Naive B cell (primary cell): ENCODE data around the gene SH3RF3. TPM values are rescaled to one million over a fixed set of nuclear protein-coding genes. Genes with fewer than 3 reads are reported as not detected.

Experiments
- ATAC-seq, 2 donors: fragments of 150-1000 bp; cut with Tn5 transposase; 2 replicates each; pipeline ENCODE4 v1.10.0; 2021; ENCODE audit warnings: low read depth in 2 of 2, mild to moderate bottlenecking in 2 of 2, moderate library complexity in 2 of 2
- DNase-seq: peaks from one replicate; pipeline ENCODE4 v3.0.0; 2022
- H3K27ac Mint-ChIP-seq, 6 donors: one replicate each; pipeline ENCODE4 v1.8.0; 2020 to 2022; ENCODE audit warnings: mild to moderate bottlenecking in 6 of 6, mixed read lengths in 6 of 6, moderate library complexity in 5 of 6, inconsistent platforms in 2 of 6
- H3K27me3 Mint-ChIP-seq, 3 donors: one replicate each; pipeline ENCODE4 v1.8.0; 2021 to 2022; ENCODE audit warnings: mixed read lengths in 3 of 3, mild to moderate bottlenecking in 1 of 3
- H3K36me3 Mint-ChIP-seq, 2 donors: one replicate each; pipeline ENCODE4 v1.8.0; 2020 to 2022; ENCODE audit warnings: mixed read lengths in 2 of 2, inconsistent platforms in 1 of 2, mild to moderate bottlenecking in 1 of 2
- H3K4me1 Mint-ChIP-seq, 3 donors: one replicate each; pipeline ENCODE4 v1.8.0; 2020 to 2022; ENCODE audit warnings: mixed read lengths in 3 of 3, inconsistent platforms in 1 of 3, mild to moderate bottlenecking in 1 of 3, moderate library complexity in 1 of 3
- H3K4me3 Mint-ChIP-seq, 8 donors: one replicate each; pipeline ENCODE4 v1.8.0; 2020 to 2022; ENCODE audit warnings: mild to moderate bottlenecking in 8 of 8, mixed read lengths in 8 of 8, moderate library complexity in 8 of 8, inconsistent platforms in 2 of 8
- H3K9me3 Mint-ChIP-seq, 7 donors: one replicate each; pipeline ENCODE4 v1.8.0; 2020 to 2022; ENCODE audit warnings: mixed read lengths in 7 of 7, mild to moderate bottlenecking in 5 of 7, inconsistent platforms in 2 of 7, moderate library complexity in 1 of 7
- polyA plus RNA-seq, 6 donors: library from polyadenylated mRNA; unstranded; fragments of 300-500 nt; fragmentation: Illumina TruSeq; gene quantifications; one replicate each; pipeline ENCODE4 v1.2.3, GENCODE V29; 2021; ENCODE audit warnings: low read depth in 6 of 6

The SH3RF3 gene
- polyA plus RNA-seq, 6 donors from 2014 or later, result 0.05 to 0.76 (median 0.64) TPM; not detected in 1

DNA sequence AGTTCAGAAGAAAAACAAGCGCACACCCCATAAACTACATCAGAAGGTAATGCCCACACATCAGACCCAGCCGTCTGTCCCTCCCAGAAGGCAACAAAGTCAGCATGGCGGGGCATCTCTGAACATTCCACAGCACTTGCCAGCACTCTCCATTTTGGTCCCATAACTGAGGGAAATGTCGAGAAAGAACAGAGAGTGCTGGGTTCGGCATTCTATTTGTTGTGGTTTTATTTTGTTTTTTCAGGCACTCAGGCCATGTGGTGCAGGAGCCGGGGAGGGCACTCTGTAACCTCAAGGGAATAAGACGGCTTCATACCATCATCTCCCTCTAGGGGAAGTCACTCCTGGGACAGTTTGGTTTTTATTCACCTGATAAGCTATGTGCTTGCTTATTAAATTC, 328.8 kb downstream of the SH3RF3 start:
- H3K27ac Mint-ChIP-seq, result peak overlapping the region in 1 of 6 donors; percentile 77
- no peaks in the 10 kb centered on the region for H3K9me3 Mint-ChIP-seq
- H3K4me3 Mint-ChIP-seq, result peak overlapping the region in 1 of 8 donors; percentile 23
- peaks cover 0 to 6% (median 0%) of the 10 kb centered on the region in 3 donors for H3K4me1 Mint-ChIP-seq
- no peaks in the 10 kb centered on the region for H3K27me3 Mint-ChIP-seq
- ATAC-seq, result no peak
- no peaks in the 10 kb centered on the region for H3K36me3 Mint-ChIP-seq
- no peak for DNase-seq

DNA sequence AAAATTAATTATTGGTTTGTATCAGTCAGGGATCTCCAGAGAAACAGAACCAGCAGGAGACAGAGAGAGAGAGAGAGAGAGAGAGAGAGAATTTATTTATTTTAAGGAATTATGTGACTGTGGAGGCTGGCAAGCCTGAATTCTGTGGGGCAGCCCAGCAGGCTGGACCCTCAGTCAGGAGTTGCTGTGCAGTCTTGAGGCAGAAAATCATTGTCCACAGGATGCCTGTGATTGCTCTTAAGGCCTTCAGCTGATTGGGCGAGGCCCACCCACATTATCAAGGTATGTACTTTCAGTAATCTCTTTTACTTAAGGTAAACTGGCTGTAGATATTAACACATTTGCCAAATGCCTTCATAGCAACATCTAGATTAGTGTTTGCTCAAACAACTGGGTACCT, 329.5 kb downstream of the SH3RF3 start:
- Mint-ChIP-seq H3K4me1 (peaks cover 0 to 6% (median 0%) of the 10 kb centered on the region in 3 donors), H3K27ac (no peak overlapping the region), H3K9me3 (no peaks in the 10 kb centered on the region), H3K27me3 (no peaks in the 10 kb centered on the region), H3K4me3 (no peak overlapping the region), H3K36me3 (no peaks in the 10 kb centered on the region)
- no peak for DNase-seq
- no peak for ATAC-seq

DNA sequence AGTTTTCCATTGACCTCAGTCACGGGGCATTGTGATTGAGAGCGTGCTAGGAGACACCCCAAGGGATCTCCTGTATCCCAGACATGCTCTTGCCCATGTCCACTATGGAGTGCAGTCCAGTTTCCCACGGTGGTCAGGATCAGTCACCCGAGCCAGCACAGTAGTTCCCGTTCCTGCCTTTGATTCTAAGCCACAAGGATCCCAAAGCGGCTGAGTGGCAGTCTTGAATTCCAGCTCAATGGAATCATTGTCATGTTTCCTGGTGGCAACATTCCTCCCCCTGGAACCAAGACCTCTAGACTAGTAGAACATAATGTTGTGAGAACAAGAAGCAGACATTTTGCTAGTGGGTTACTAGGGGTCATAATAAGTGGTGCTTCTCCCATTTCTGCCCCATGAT, 330.5 kb downstream of the SH3RF3 start:
- H3K27me3 Mint-ChIP-seq, result no peaks in the 10 kb centered on the region
- ATAC-seq (no peak), DNase-seq (no peak)
- H3K27ac Mint-ChIP-seq, result peak overlapping the region in 1 of 6 donors; percentile 94
- no peaks in the 10 kb centered on the region for H3K9me3 Mint-ChIP-seq
- peaks cover 0 to 6% (median 0%) of the 10 kb centered on the region in 3 donors for H3K4me1 Mint-ChIP-seq
- H3K4me3 Mint-ChIP-seq, result no peak overlapping the region
- H3K36me3 Mint-ChIP-seq, result no peaks in the 10 kb centered on the region

DNA sequence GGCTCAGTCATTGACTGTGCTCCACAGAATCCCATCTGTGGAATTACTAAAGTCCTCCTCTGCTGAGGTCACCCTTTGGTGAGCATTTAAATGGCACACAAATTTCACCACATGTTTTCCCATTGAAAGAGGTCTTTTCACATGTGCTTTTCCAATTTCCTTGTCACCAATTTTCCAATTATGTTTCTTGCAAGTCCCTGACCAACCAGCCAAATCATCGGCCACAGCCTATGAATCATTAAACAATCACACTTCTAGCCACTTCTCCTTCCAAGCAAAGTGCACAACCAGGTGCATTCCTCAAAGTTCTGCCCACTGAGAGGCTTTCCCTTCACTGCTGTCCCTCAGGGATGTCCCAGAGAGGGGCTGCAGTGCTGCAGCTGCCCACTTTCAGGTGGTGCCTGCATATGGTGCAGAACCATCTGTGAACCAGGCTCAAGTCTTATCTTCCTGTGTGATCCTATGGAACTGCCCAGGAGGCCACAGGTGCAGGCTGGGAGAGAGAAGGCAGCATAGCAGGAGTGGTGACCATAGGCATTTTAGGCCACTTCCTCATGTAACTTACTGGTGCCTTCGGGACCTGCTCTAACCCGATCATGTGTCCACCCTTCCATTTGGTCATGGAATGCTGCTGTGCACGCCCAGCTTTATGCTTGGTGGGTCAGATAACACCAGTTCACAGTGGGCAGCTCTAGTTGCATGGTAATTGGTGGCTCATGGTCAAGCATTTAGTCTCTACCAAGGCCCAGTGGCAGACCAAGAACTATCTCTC, 331.7 kb downstream of the SH3RF3 start:
- H3K4me1 Mint-ChIP-seq, result peaks cover 0 to 6% (median 0%) of the 10 kb centered on the region in 3 donors
- H3K27ac Mint-ChIP-seq, result no peak overlapping the region
- no peaks in the 10 kb centered on the region for H3K27me3 Mint-ChIP-seq
- DNase-seq, result no peak
- ATAC-seq, result no peak
- H3K9me3 Mint-ChIP-seq, result no peaks in the 10 kb centered on the region
- H3K4me3 Mint-ChIP-seq, result no peak overlapping the region
- H3K36me3 Mint-ChIP-seq, result no peaks in the 10 kb centered on the region

DNA sequence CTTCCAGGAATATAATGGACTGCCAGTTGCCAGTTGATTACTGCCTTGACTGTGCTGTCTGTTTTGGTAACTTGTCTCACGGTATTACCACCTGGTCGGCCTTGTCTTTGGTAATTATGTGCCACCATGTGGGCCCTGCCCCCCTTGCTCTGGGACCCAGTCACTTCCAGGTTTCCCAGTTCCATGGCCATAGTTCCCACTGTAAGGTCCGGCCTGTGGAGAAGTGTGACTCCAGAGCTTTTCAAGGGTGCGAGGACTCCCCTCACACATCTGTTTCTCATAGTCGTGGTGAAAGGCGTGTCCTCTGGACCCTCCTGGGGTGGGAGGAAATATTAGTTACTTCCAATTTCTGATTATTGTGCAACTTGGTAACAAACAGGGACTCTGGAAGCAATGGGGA, 334.2 kb downstream of the SH3RF3 start:
- H3K27me3 Mint-ChIP-seq, result peaks cover 0 to 4% (median 0%) of the 10 kb centered on the region in 3 donors
- DNase-seq, result no peak
- no peak overlapping the region for H3K27ac Mint-ChIP-seq
- peaks cover 0 to 2% (median 0%) of the 10 kb centered on the region in 7 donors for H3K9me3 Mint-ChIP-seq
- no peak overlapping the region for H3K4me3 Mint-ChIP-seq
- peaks cover 0 to 15% of the 10 kb centered on the region in 2 donors for H3K36me3 Mint-ChIP-seq
- no peaks in the 10 kb centered on the region for H3K4me1 Mint-ChIP-seq
- no peak for ATAC-seq

DNA sequence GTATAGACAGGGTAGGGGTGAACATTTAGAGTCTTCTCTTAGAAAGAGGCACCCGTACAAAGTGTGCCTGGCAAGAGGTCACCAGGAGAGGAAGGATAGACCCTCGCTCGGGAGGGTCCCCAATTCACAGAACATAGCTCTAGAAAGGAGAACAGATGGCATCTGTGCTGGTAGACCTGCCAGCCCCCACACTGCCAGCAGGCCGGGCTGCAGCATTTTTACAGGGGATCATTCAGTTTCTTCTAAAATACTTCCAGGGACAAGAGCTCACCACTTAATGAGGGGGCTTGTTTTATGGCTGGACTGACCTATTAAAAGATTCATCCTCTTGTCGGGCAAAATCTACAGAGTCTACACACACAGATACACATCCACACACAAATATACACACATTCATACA, 334.9 kb downstream of the SH3RF3 start:
- Mint-ChIP-seq H3K36me3 (peaks cover 0 to 18% of the 10 kb centered on the region in 2 donors), H3K27me3 (peaks cover 0 to 5% (median 0%) of the 10 kb centered on the region in 3 donors), H3K4me3 (no peak overlapping the region), H3K27ac (peak overlapping the region in 1 of 6 donors; percentile 60), H3K4me1 (no peaks in the 10 kb centered on the region), H3K9me3 (peaks cover 0 to 2% (median 0%) of the 10 kb centered on the region in 7 donors)
- ATAC-seq, result no peak
- DNase-seq, result no peak

DNA sequence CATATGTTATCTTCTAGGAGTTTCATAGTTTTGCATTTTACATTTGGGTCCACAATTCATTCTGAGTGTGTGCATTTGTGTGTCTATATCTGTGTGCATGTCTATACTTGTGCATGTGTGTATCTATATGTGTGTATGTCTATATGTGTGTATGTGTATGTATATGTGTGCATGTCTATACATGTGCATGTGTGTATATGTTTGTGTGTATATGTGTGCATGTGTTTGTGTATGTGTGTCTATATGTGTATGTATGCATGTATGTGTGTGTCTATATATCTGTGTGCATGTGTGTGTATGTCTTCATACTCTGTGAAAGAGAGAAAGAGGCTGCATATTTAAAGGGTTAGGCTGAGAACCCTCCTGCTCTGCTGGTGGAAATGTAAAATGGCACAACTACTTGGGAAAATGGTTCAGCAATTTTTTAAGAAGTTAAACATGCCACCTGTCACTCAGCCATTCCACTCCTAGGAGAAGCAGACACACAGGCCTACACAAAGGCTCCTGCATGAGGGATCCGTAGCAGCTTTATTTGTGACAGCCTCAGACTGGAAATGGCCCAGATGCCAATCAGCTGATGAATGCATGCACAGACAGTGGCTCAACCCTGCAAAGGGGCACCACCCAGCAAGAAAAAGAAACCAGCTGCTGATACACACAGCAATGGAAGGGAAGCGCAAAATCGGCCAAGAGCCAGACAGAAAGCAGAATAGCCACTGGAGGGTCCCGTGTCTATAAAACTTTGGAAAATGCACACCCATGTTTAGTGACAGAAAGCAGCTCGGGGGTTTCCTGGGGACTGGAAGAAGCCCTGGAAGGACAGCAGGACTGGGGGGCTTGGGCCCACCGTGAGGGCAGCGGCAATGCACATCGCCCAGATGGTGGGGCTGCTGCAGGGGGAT, 337.9 kb downstream of the SH3RF3 start:
- DNase-seq (no peak), ATAC-seq (no peak)
- Mint-ChIP-seq H3K27ac (peak overlapping the region in 1 of 6 donors; percentile 76), H3K4me1 (peaks cover 0 to 9% (median 5%) of the 10 kb centered on the region in 3 donors), H3K27me3 (peaks cover 0 to 13% (median 0%) of the 10 kb centered on the region in 3 donors), H3K9me3 (peaks cover 0 to 2% (median 0%) of the 10 kb centered on the region in 7 donors), H3K36me3 (peaks cover 0 to 18% of the 10 kb centered on the region in 2 donors), H3K4me3 (no peak overlapping the region)

DNA sequence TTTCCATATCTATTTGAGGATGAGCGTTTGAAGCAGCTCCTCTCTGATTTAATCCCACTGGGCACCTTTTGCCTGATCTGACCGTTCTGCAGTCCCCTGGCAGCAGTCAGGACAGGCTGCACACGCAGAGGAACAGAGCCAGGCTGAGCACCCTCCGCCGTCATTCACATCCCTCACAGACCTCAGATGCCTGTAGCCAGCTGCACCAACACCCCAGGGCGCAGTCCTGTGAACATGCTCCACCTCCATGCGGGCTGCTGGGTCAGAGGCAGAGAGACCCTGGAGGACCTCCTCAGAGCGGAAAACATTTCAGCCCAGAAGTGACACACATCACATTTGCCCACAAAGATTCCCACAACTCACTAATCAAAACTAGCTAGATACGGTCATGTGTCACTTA, 338.7 kb downstream of the SH3RF3 start:
- no peak overlapping the region for H3K27ac Mint-ChIP-seq
- H3K36me3 Mint-ChIP-seq, result peaks cover 0 to 18% of the 10 kb centered on the region in 2 donors
- H3K4me3 Mint-ChIP-seq, result no peak overlapping the region
- H3K9me3 Mint-ChIP-seq, result peaks cover 0 to 2% (median 0%) of the 10 kb centered on the region in 7 donors
- no peak for ATAC-seq
- DNase-seq, result no peak
- peaks cover 0 to 9% (median 5%) of the 10 kb centered on the region in 3 donors for H3K4me1 Mint-ChIP-seq
- H3K27me3 Mint-ChIP-seq, result peaks cover 0 to 13% (median 0%) of the 10 kb centered on the region in 3 donors

DNA sequence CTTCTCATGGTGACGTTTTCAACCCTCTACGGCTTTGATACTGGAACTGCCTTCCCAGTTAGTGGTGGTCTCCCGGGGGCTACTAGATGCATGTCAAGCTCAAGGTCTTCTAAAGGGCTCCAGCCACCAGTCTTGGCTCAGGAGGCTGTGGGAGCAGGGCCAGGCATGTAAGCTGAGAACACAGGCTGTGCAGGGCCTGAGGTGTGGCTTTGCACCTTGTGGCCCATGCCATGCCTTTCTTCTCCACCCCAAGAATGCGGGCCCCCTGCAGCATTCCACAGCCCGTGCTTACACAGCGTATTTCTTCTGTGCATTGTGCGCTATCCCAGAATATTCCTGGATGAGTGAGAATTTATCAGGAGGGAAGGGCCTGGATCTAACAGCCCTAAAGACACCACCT, 339.9 kb downstream of the SH3RF3 start:
- Mint-ChIP-seq H3K4me3 (no peak overlapping the region), H3K9me3 (peaks cover 0 to 2% (median 0%) of the 10 kb centered on the region in 7 donors), H3K27me3 (peaks cover 0 to 16% (median 0%) of the 10 kb centered on the region in 3 donors), H3K36me3 (peaks cover 0 to 18% of the 10 kb centered on the region in 2 donors), H3K27ac (no peak overlapping the region), H3K4me1 (peaks cover 2 to 12% (median 7%) of the 10 kb centered on the region in 3 donors)
- ATAC-seq (no peak), DNase-seq (no peak)

DNA sequence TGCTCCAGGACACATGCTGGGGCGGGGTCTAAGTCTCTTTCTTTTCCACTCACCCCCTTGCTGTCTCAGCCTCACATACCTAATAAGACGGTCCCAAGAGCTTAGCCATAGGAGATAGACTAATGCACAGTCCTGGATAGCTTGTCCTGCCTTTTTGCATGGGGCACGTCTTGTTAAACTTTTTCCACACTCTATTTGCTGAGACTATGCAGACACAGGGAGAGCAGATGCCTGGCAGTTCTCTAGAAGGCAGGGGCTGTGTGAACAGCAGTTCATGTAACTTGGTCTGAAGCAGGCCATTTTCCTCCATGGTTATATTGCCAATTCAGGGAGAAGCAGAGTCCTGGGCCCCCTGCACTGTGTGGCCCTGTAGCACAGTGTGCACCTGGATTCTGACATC, 342.7 kb downstream of the SH3RF3 start:
- no peak overlapping the region for H3K4me3 Mint-ChIP-seq
- H3K36me3 Mint-ChIP-seq, result peaks cover 0 to 18% of the 10 kb centered on the region in 2 donors
- peaks cover 0 to 2% (median 0%) of the 10 kb centered on the region in 7 donors for H3K9me3 Mint-ChIP-seq
- H3K27ac Mint-ChIP-seq, result no peak overlapping the region
- ATAC-seq (no peak), DNase-seq (no peak)
- H3K27me3 Mint-ChIP-seq, result peaks cover 0 to 20% (median 0%) of the 10 kb centered on the region in 3 donors
- H3K4me1 Mint-ChIP-seq, result peaks cover 6 to 20% (median 11%) of the 10 kb centered on the region in 3 donors

DNA sequence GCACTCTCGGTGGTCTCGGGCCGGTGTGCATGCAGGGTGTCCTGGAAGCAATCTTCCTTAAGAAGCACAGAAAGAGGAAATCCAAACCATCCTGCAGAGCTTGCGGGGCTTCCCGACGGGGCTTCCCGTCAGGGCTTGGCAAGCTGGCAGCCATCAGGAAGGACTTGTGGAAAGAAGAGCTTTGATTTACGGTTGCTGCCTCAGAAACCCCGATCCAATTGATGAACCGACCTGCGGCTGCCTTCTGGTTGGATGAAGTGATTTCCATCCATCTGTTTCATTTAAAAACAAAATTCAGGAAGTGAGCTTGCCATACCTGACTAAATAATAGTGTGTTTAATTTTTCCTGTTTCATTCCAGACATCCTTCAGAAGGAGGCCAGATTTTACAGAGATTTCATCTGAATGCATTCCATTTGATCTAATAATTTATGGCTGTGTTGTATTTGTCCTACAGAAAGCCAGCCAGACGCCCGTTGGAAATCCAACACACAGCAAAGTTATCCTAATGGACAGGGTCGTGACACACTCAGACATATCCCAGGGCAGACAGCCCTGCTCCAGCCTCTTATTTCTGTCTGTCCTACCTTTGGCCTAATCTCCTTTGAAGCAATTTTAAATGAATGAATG, 343.4 kb downstream of the SH3RF3 start:
- Mint-ChIP-seq H3K36me3 (peaks cover 0 to 10% of the 10 kb centered on the region in 2 donors), H3K27me3 (peaks cover 0 to 20% (median 0%) of the 10 kb centered on the region in 3 donors), H3K4me3 (no peak overlapping the region), H3K4me1 (peaks cover 6 to 20% (median 11%) of the 10 kb centered on the region in 3 donors), H3K9me3 (peaks cover 0 to 2% (median 0%) of the 10 kb centered on the region in 7 donors), H3K27ac (peak overlapping the region in 1 of 6 donors; percentile 39)
- DNase-seq, result no peak
- ATAC-seq, result no peak

DNA sequence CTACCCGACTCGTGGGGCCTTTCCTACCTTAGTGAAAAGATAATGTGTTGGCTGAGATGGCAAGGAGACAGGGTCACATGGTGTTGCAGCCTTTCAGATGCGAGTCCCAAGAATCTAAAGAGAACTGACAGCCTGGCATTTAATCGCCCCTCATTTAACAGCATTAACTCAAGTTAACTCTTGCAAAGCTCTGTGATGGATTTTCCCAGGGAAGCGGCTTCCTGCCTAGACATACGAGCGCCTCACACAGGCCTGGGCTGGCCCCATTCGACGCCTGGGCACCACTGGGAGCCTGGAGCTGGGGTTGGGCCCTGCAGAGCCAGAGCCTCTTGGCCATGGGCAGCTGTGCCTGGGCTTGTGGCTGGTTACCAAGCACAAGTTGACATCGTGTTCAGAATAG, 344.0 kb downstream of the SH3RF3 start:
- peaks cover 6 to 20% (median 11%) of the 10 kb centered on the region in 3 donors for H3K4me1 Mint-ChIP-seq
- H3K27ac Mint-ChIP-seq, result no peak overlapping the region
- peaks cover 0 to 19% (median 0%) of the 10 kb centered on the region in 3 donors for H3K27me3 Mint-ChIP-seq
- H3K4me3 Mint-ChIP-seq, result peak overlapping the region in 1 of 8 donors; percentile 63
- DNase-seq, result no peak
- ATAC-seq, result no peak
- peaks cover 0 to 1% (median 0%) of the 10 kb centered on the region in 7 donors for H3K9me3 Mint-ChIP-seq
- peaks cover 0 to 5% of the 10 kb centered on the region in 2 donors for H3K36me3 Mint-ChIP-seq
